ENCODE measurements around the gene PSMB7.

The PSMB7 gene

DNA sequence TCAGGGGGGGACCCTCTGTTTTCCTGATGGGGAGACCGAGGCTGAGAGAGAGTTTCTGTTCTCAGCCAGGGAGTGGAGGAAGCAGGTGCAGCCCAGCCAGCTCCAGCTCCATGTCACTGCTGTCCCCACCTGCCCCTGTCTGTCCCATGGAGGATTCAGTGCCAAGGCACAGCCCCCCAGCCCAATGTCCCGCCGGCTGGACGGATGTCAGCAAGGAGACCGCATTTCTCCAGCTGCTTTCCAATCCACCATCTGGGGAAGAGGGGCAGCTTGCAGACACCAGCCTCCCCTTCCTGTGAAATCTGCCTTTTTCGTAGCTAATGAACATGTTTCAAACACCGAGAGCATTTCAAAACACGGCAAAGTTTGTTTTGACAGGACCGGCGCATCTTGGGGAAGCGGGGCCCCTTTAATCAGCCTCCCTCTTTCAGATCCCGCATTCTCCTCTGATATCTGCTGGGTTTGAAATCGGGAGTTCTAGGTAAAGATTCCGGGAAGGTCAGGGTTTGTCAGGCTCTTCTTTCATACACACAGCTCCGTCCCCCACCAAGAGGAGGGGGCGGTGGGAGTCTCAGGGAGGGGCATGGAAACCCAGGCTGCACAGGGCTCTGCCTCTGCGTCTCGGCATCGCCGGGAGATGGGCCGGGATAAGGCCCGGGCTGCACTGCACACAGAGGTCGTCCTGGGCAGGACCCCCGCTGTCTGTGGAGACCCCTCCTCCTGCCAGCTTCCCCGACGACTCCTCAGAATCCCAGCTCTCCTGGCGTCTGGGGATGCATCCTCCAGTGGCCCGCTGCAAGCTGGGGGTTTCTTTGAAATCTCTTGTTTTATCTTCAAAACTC lies 82.7 kb downstream of the PSMB7 start:
- no peak for DNase-seq (ENCODE audit: low spot score)
- in situ Hi-C loops (cut with MboI; ENCODE audit: low sequenced_read_pairs, unreplicated experiment), result no loop called here
- TF ChIP-seq, protein P1, sequence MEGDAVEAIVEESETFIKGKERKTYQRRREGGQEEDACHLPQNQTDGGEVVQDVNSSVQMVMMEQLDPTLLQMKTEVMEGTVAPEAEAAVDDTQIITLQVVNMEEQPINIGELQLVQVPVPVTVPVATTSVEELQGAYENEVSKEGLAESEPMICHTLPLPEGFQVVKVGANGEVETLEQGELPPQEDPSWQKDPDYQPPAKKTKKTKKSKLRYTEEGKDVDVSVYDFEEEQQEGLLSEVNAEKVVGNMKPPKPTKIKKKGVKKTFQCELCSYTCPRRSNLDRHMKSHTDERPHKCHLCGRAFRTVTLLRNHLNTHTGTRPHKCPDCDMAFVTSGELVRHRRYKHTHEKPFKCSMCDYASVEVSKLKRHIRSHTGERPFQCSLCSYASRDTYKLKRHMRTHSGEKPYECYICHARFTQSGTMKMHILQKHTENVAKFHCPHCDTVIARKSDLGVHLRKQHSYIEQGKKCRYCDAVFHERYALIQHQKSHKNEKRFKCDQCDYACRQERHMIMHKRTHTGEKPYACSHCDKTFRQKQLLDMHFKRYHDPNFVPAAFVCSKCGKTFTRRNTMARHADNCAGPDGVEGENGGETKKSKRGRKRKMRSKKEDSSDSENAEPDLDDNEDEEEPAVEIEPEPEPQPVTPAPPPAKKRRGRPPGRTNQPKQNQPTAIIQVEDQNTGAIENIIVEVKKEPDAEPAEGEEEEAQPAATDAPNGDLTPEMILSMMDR (IDR thresholded peaks at IDR 0.05; ENCODE audit: borderline replicate concordance, control extremely low read depth, extremely low read depth, insufficient read depth, missing control alignments), result no peak

DNA sequence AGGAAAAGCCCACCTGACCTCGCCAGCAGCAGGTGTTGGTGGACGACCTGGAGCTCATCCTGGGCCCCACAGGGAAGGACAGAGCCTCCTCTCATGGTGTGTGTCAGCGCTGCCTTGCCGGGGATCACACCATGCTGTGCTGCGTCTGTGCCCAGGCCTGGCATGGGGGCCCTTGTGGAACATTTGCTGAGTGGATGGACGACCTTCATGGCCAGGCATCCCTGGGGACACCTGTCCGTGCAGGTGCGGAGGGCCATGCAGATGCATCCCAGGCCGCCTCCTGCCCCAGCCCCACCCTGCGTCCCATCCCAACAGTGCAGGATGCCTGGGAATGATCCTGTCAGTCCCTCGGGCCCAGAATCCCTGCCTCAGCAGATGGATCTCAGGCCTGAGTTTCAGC lies 83.7 kb downstream of the PSMB7 start:
- in situ Hi-C loops (cut with MboI; ENCODE audit: low sequenced_read_pairs, unreplicated experiment), result no loop called here
- DNase-seq (ENCODE audit: low spot score), result no peak

DNA sequence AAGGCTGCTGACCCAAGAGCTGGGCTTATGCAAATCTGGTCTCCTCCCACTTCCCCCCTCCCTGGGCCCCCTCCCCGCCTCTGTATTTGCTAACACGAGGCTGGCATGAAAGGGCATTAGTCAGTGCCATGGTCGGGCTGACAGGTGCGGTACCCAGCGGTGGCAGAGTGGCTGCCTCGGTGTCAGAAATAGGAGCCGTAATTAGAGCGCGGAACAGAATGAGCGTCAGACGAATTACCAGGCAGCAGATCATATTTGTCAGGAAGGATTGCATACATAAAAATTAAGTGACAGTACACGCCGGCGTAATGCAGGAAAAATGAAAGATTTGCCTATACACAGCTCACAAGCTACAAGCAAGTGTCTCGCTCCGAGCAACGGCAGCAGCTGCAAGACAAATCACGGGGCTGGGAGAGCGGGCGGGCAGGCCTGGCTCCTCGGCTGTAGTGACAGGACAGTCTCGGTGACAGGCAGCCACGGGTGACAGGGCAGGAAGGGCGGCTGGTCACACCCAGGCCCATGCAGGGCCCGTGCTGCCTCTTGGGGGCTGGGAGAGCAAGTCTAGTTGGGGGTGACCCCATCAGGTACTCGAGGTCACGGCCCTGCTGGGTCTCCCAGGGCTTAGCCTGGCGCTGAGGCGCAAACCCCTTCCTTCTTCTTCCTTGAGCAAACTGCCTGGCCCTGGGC lies 85.1 kb downstream of the PSMB7 start:
- TF ChIP-seq, protein P1 (IDR thresholded peaks at IDR 0.05; ENCODE audit: borderline replicate concordance, control extremely low read depth, extremely low read depth, insufficient read depth, missing control alignments), result no peak
- DNase-seq (ENCODE audit: low spot score), result no peak
- in situ Hi-C loops (cut with MboI; ENCODE audit: low sequenced_read_pairs, unreplicated experiment), result no loop called here

More for the DNA sequence above, 83.7 kb downstream of the PSMB7 start:
- TF ChIP-seq, protein P1 (IDR thresholded peaks at IDR 0.05; ENCODE audit: borderline replicate concordance, control extremely low read depth, extremely low read depth, insufficient read depth, missing control alignments), result no peak

DNA sequence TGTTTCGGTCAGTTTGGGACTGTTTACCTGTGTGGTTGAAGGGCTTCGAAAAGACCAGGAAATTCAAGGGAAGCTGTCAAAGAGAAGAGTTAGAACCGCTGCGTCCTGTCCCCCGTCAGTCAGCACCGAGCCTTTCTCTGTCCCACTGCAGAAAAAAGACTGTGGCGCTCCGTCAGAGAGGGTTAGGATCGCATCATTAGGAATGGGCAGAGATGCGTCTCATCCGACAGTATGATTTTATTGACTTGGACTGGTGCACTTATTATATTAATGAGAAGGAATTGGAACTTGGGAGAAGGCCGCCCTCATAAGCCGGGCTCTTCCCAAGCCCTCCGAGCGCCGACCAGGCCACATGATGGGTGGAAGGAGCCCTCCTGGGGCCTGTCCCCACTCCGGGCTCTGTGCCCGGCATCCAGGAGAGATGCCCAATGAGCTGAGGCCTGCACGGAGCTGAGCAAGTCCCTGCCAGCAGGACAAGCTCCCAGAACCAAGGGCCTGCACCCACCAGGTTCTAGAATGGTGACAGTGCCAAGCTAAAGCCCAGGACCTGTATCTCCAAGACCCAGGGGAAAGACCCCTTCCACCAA lies 85.9 kb downstream of the PSMB7 start:
- TF ChIP-seq, protein P1 (IDR thresholded peaks at IDR 0.05; ENCODE audit: borderline replicate concordance, control extremely low read depth, extremely low read depth, insufficient read depth, missing control alignments), result no peak
- DNase-seq (ENCODE audit: low spot score), result no peak
- in situ Hi-C loops (cut with MboI; ENCODE audit: low sequenced_read_pairs, unreplicated experiment), result no loop called here

DNA sequence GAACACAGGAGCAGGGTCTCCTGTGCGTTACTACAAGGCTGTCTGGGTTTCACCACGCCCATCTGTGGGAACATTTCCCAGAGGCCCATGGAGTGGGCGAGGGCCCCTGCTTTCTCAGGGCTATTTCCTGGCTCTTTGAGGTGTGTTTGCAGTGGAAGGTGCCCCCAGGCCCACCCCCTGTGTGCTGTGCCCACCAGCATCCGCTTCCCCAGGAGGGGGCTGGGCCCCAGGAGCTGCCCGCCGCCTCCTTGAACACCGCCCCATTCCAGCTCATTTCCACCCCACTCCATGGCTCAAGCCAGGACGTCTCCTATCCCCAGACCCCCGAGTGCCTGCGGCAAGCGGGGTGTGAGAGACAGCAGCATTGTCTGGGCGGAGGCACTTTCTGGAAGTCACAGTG lies 87.0 kb downstream of the PSMB7 start:
- TF ChIP-seq, protein P1 (IDR thresholded peaks at IDR 0.05; ENCODE audit: borderline replicate concordance, control extremely low read depth, extremely low read depth, insufficient read depth, missing control alignments), result no peak

DNA sequence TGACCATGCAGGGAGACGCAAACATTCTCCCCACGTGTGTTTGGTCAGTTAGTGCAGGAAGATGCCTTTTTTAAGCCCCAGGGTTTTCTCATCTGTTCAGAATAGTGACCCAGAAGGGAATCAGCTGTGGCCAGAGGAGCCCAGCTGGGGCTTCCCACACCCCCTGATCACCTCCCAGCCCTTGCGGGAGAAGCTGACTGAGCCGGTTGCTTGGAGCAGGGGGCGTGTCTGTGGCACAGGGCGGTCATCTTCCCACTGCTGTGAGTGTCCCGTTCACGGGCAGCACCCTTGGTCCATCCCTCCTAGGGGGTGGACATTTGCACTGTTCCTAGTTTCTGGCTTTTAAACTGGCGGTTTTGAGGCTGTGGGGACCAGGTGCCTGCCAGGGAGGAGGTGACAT lies 87.8 kb downstream of the PSMB7 start:
- no peak for DNase-seq (ENCODE audit: low spot score)
- TF ChIP-seq, protein P1 (IDR thresholded peaks at IDR 0.05; ENCODE audit: borderline replicate concordance, control extremely low read depth, extremely low read depth, insufficient read depth, missing control alignments), result no peak
- in situ Hi-C loops (cut with MboI; ENCODE audit: low sequenced_read_pairs, unreplicated experiment), result no loop called here

More for the DNA sequence above, 87.0 kb downstream of the PSMB7 start:
- DNase-seq (ENCODE audit: low spot score), result no peak
- in situ Hi-C loops (cut with MboI; ENCODE audit: low sequenced_read_pairs, unreplicated experiment), result no loop called here

Measured in GM13976 (cell line).